B cell (primary cell): ENCODE data around the gene ZFP57. TPM values are rescaled to one million over a fixed set of nuclear protein-coding genes. Genes with fewer than 3 reads are reported as not detected.

Experiments
- polyA plus RNA-seq: library from polyadenylated mRNA; depleted of rRNA; stranded (reverse); fragments of >200 nt; gene quantifications from 2 replicates; pipeline ENCODE4 v1.2.3, GENCODE V29; 2012
- small RNA-seq: library from RNA; depleted of rRNA; stranded (forward); fragments of <200 nt; gene quantifications from one replicate; pipeline ENCODE3, GENCODE V24; 2012; ENCODE audit warnings: low replicate concordance, low read depth; ENCODE audit not compliant: insufficient read length
- total RNA-seq, 2 donors: library from RNA; stranded (reverse); fragments of 120-200 nt in 1 of 2; gene quantifications; 1 replicate in 1 of 2; 2 replicates in 1 of 2; pipeline versions ENCODE4 v1.2.3 to v1.2.4, GENCODE V29; 2013 to 2022

ZFP57 gene
- total and polyA plus RNA-seq, 2 donors (not counting 1 experiment from before 2014, with no cell fraction given) = 0.39 to 5.0 TPM

Small RNA genes within 50 kb of the gene (small RNA-seq; reads per million reads assigned to genes)
- not detected for gene SUMO2P1

Other genes starting within 250 kb of the ZFP57 start
- not detected in 2 replicates for gene OR10C1, start 241.8 kb downstream of the ZFP57 start, total RNA-seq
- gene OR10C1, start 241.8 kb downstream of the ZFP57 start, polyA plus RNA-seq = not detected in 2 replicates
- gene OR11A1, start 224.1 kb downstream of the ZFP57 start, total RNA-seq = not detected in 2 replicates
- gene OR11A1, start 224.1 kb downstream of the ZFP57 start, polyA plus RNA-seq = not detected in 2 replicates
- gene OR2H1, start 224.0 kb downstream of the ZFP57 start, total RNA-seq = not detected in 2 replicates
- gene OR2H1, start 224.0 kb downstream of the ZFP57 start, polyA plus RNA-seq = not detected in 2 replicates
- not detected in 2 replicates for gene MAS1L, start 193.2 kb downstream of the ZFP57 start, total RNA-seq
- not detected in 2 replicates for gene MAS1L, start 193.2 kb downstream of the ZFP57 start, polyA plus RNA-seq
- not detected in 2 replicates for gene UBD, start 121.4 kb downstream of the ZFP57 start, total RNA-seq
- gene UBD, start 121.4 kb downstream of the ZFP57 start, polyA plus RNA-seq = not detected in 2 replicates
- gene OR2H2, start 96.0 kb downstream of the ZFP57 start, total RNA-seq = not detected in 2 replicates
- gene OR2H2, start 96.0 kb downstream of the ZFP57 start, polyA plus RNA-seq = not detected in 2 replicates
- 188 and 198 TPM in 2 replicates for gene GABBR1, start 48.0 kb downstream of the ZFP57 start, total RNA-seq
- 241 and 246 TPM in 2 replicates for gene GABBR1, start 48.0 kb downstream of the ZFP57 start, polyA plus RNA-seq
- gene MOG, start 24.1 kb downstream of the ZFP57 start, total RNA-seq = not detected in 2 replicates
- not detected in 2 replicates for gene MOG, start 24.1 kb downstream of the ZFP57 start, polyA plus RNA-seq
- gene HLA-F, start 42.3 kb upstream of the ZFP57 start, total RNA-seq = 895 and 911 TPM in 2 replicates
- 979 and 1,409 TPM in 2 replicates for gene HLA-F, start 42.3 kb upstream of the ZFP57 start, polyA plus RNA-seq
- gene HLA-G, start 146.7 kb upstream of the ZFP57 start, total RNA-seq = 6.4 and 8.8 TPM in 2 replicates
- 1.2 and 3.2 TPM in 2 replicates for gene HLA-G, start 146.7 kb upstream of the ZFP57 start, polyA plus RNA-seq